HCT116 (cell line): ENCODE data around the gene ANKRD22. TPM values are rescaled to one million over a fixed set of nuclear protein-coding genes. Genes with fewer than 3 reads are reported as not detected.

Experiments used
- ATAC-seq: fragments of 200-7000 bp; cut with Tn5 transposase; 2 replicates; pipeline ENCODE4 v1.9.1; 2020; ENCODE audit warnings: mild to moderate bottlenecking, moderate library complexity
- BruUV-seq: library from RNA; stranded (reverse); fragments of 400-500 nt; replicated peaks from 2 replicates; lab custom pipeline; 2021; lab: Mats Ljungman, UMichigan
- CTCF ChIA-PET: fragments of 300-600 bp; sonication (Branson Sonifier 250); formaldehyde crosslinking; loops from one replicate; lab custom pipeline; 2021; ENCODE audit warnings: antibody characterized with exemption; lab: Charles Lee
- POLR2A ChIA-PET: fragments of 300-600, 350-600 bp; sonication (Branson Sonifier 250); formaldehyde crosslinking; loops from one replicate; lab custom pipeline; 2021; ENCODE audit warnings: antibody characterized with exemption; lab: Charles Lee
- RAD21 ChIA-PET, 2 experiments: fragments of 300-600 bp; sonication (Branson Sonifier 250); formaldehyde crosslinking; loops; one replicate each; lab custom pipeline; 2023; ENCODE audit warnings: low total read pairs in 2 of 2; ENCODE audit not compliant: uncharacterized antibody in 2 of 2, unreplicated experiment in 2 of 2, low non-redundant PET in 1 of 2; lab: Charles Lee
- DNase-seq: peaks from one replicate; pipeline ENCODE4 v3.0.0-alpha.2; 2010; ENCODE audit warnings: low read depth, low spot score
- H2AFZ ChIP-seq: fragments of 200-600 bp; shearing (Covaris generic), sonication (generic); 2 replicates; pipeline ENCODE4 v1.6.1; 2017; ENCODE audit warnings: low read depth, mixed run types, mixed read lengths, antibody characterized with exemption, low read length; ENCODE audit not compliant: poor library complexity, severe bottlenecking
- H3K27ac ChIP-seq: 2 replicates; pipeline ENCODE4 v1.5.1; 2012; ENCODE audit warnings: low read depth, low read length
- H3K27me3 ChIP-seq: fragments of 200-600 bp; sonication (generic); 2 replicates; pipeline ENCODE4 v1.6.1; 2016; ENCODE audit warnings: mixed run types, low read length, mixed read lengths; ENCODE audit not compliant: insufficient read depth
- H3K36me3 ChIP-seq, 2 experiments: fragments of 200-500 bp in 1 of 2; fragments of 200-600 bp in 1 of 2; sonication (Bioruptor generic) in 1 of 2; sonication (generic) in 1 of 2; 2 replicates each; pipeline versions ENCODE4 v1.5.1 to v1.6.1; 2014 to 2016; ENCODE audit warnings: low read length in 2 of 2, inconsistent platforms in 1 of 2, mixed read lengths in 1 of 2, mixed run types in 1 of 2; ENCODE audit not compliant: insufficient read depth in 2 of 2, control insufficient read depth in 1 of 2
- H3K4me1 ChIP-seq, 2 experiments: fragments of 200-600 bp in 1 of 2; sonication (generic) in 1 of 2; 2 replicates each; pipeline versions ENCODE4 v1.5.1 to v1.6.1; 2012 to 2017; ENCODE audit warnings: low read length in 2 of 2, inconsistent platforms in 1 of 2, mild to moderate bottlenecking in 1 of 2, mixed read lengths in 1 of 2, mixed run types in 1 of 2, moderate library complexity in 1 of 2; ENCODE audit not compliant: insufficient read depth in 2 of 2, control insufficient read depth in 1 of 2
- H3K4me2 ChIP-seq: fragments of 200-600 bp; sonication (generic); 2 replicates; pipeline ENCODE4 v1.6.1; 2017; ENCODE audit warnings: mixed run types, low read length, mixed read lengths
- H3K4me3 ChIP-seq, 2 experiments: fragments of 200-600 bp in 1 of 2; sonication (generic) in 1 of 2; replicated peaks in 1 of 2; 2 replicates each; pipeline ENCODE4 v1.5.1; 2011 to 2016; ENCODE audit warnings: low read length in 2 of 2, control low read depth in 1 of 2, low read depth in 1 of 2, mild to moderate bottlenecking in 1 of 2, mixed read lengths in 1 of 2, mixed run types in 1 of 2
- H3K79me2 ChIP-seq: fragments of 200-600 bp; sonication (generic); 2 replicates; pipeline ENCODE4 v1.6.1; 2017; ENCODE audit warnings: mild to moderate bottlenecking, mixed run types, low read length, moderate library complexity, mixed read lengths; ENCODE audit not compliant: insufficient read depth
- H3K9ac ChIP-seq: fragments of 200-600 bp; sonication (generic); 2 replicates; pipeline ENCODE4 v1.6.1; 2016; ENCODE audit warnings: low read length, mixed read lengths
- H3K9me2 ChIP-seq: fragments of 200-600 bp; sonication (generic), shearing (Covaris generic); 2 replicates; pipeline ENCODE4 v1.6.1; 2017; ENCODE audit warnings: mixed run types, mild to moderate bottlenecking, moderate library complexity; ENCODE audit not compliant: insufficient read depth
- H3K9me3 ChIP-seq, 2 experiments: fragments of 200-500 bp in 1 of 2; fragments of 200-600 bp in 1 of 2; sonication (Bioruptor generic) in 1 of 2; sonication (generic) in 1 of 2; 2 replicates each; pipeline ENCODE4 v1.6.1; 2014 to 2017; ENCODE audit warnings: low read length in 2 of 2, mixed read lengths in 2 of 2, inconsistent platforms in 1 of 2, low read depth in 1 of 2, mild to moderate bottlenecking in 1 of 2, mixed run types in 1 of 2, moderate library complexity in 1 of 2; ENCODE audit not compliant: control insufficient read depth in 1 of 2, insufficient read depth in 1 of 2
- H4K20me1 ChIP-seq: fragments of 200-600 bp; sonication (generic), shearing (Covaris generic); 2 replicates; pipeline ENCODE4 v1.6.1; 2017; ENCODE audit warnings: mixed run types, mild to moderate bottlenecking, moderate library complexity; ENCODE audit not compliant: insufficient read depth
- ATF3 ChIP-seq: IDR thresholded peaks from 2 replicates; pipeline ENCODE4 v1.6.1; 2012
- CBX3 ChIP-seq: IDR thresholded peaks from 2 replicates; pipeline ENCODE4 v1.6.1; 2012; ENCODE audit warnings: low read depth
- CEBPB ChIP-seq: IDR thresholded peaks from 2 replicates; pipeline ENCODE4 v1.6.1; 2012; ENCODE audit warnings: low read depth
- EGR1 ChIP-seq: IDR thresholded peaks from 2 replicates; pipeline ENCODE4 v1.6.1; 2012; ENCODE audit warnings: low read depth
- ELF1 ChIP-seq: IDR thresholded peaks from 2 replicates; pipeline ENCODE4 v1.6.1; 2012; ENCODE audit warnings: low read depth, borderline replicate concordance
- FOSL1 ChIP-seq: IDR thresholded peaks from 2 replicates; pipeline ENCODE4 v1.6.1; 2012; ENCODE audit warnings: low read depth
- JUND ChIP-seq: IDR thresholded peaks from 2 replicates; pipeline ENCODE4 v1.6.1; 2012
- MAX ChIP-seq: IDR thresholded peaks from 2 replicates; pipeline ENCODE4 v1.6.1; 2012
- POLR2A ChIP-seq: IDR thresholded peaks from 2 replicates; pipeline ENCODE4 v1.7.0; 2011; ENCODE audit warnings: borderline replicate concordance; ENCODE audit not compliant: insufficient read depth, insufficient read length; ENCODE audit errors: extremely low read depth
- POLR2AphosphoS5 ChIP-seq: IDR thresholded peaks from 2 replicates; pipeline ENCODE4 v1.6.1; 2011; ENCODE audit warnings: mild to moderate bottlenecking, low read depth, low read length, moderate library complexity
- RAD21 ChIP-seq: IDR thresholded peaks from 2 replicates; pipeline ENCODE4 v1.6.1; 2012; ENCODE audit warnings: low read depth, mild to moderate bottlenecking
- SIN3A ChIP-seq: IDR thresholded peaks from 2 replicates; pipeline ENCODE4 v1.6.1; 2012; ENCODE audit warnings: low read depth
- SP1 ChIP-seq: IDR thresholded peaks from 2 replicates; pipeline ENCODE4 v1.6.1; 2012; ENCODE audit warnings: low read depth
- SRF ChIP-seq: IDR thresholded peaks from 2 replicates; pipeline ENCODE4 v1.6.1; 2012; ENCODE audit warnings: low read depth
- TCF7L2 ChIP-seq: IDR thresholded peaks from 2 replicates; pipeline ENCODE4 v1.7.0; 2011; ENCODE audit warnings: borderline replicate concordance, inconsistent platforms; ENCODE audit not compliant: insufficient read depth, insufficient read length; ENCODE audit errors: extremely low read depth
- YY1 ChIP-seq: IDR thresholded peaks from 2 replicates; pipeline ENCODE4 v1.6.1; 2011; ENCODE audit warnings: low read length, low read depth, moderate library complexity, mild to moderate bottlenecking; ENCODE audit not compliant: insufficient replicate concordance; ENCODE audit errors: extremely low read depth
- ZFX ChIP-seq: fragments of 450-650 bp; IDR thresholded peaks from 2 replicates; pipeline ENCODE4 v1.6.1; 2017
- ZNF274 ChIP-seq: fragments of 200-500 bp; sonication (Bioruptor generic); IDR thresholded peaks from 2 replicates; pipeline ENCODE4 v1.6.1; 2014; ENCODE audit warnings: mild to moderate bottlenecking, low read depth, low read length, inconsistent platforms
- intact Hi-C: fragments of 100-400 bp; cut with micrococcal nuclease; formaldehyde crosslinking; loops from 2 replicates; pipeline ENCODE4 v1.10.0; 2022
- total RNA-seq: library from RNA; stranded (reverse); gene quantifications from one replicate; pipeline ENCODE4 v1.2.1, GENCODE V29; 2021; ENCODE audit not compliant: unreplicated experiment
- TF ChIP-seq, protein P1 (sequence below): IDR thresholded peaks from 2 replicates; pipeline ENCODE4 v1.6.1; 2012; ENCODE audit warnings: low read depth

ANKRD22 gene
- total RNA-seq, 1 experiment from 2014 or later, result 2.3 TPM

GRCh38 chr10:88788924-88789323, 62.7 kb downstream of the ANKRD22 start:
- no peaks in the 10 kb centered on the region for H4K20me1 ChIP-seq
- CTCF ChIA-PET, result no interaction called here
- H2AFZ ChIP-seq, result no peak overlapping the region
- no peaks in the 10 kb centered on the region for H3K79me2 ChIP-seq
- peaks cover 5% of the 10 kb centered on the region in 2 experiments; a peak in 3 of 4 replicates for H3K4me1 ChIP-seq
- H3K27me3 ChIP-seq, result no peaks in the 10 kb centered on the region
- no peak for TF ChIP-seq SIN3A
- TF ChIP-seq FOSL1, result no peak
- no peak for TF ChIP-seq EGR1
- TF ChIP-seq SRF, result no peak
- TF ChIP-seq RAD21, result no peak
- no peak for TF ChIP-seq YY1
- TF ChIP-seq TCF7L2, result no peak
- no peak for DNase-seq
- no peak overlapping the region for H3K9ac ChIP-seq
- intact Hi-C loops, result no loop called here
- no peak overlapping the region for H3K4me3 ChIP-seq
- no peaks in the 10 kb centered on the region for H3K9me3 ChIP-seq
- BruUV-seq, result no TSS peak
- no peak overlapping the region for H3K4me2 ChIP-seq
- RAD21 ChIA-PET, result no interaction called here
- no peak for ATAC-seq
- H3K27ac ChIP-seq, result no peak overlapping the region
- H3K9me2 ChIP-seq, result no peaks in the 10 kb centered on the region
- H3K36me3 ChIP-seq, result no peaks in the 10 kb centered on the region
- POLR2A ChIA-PET, result no interaction called here

DNA sequence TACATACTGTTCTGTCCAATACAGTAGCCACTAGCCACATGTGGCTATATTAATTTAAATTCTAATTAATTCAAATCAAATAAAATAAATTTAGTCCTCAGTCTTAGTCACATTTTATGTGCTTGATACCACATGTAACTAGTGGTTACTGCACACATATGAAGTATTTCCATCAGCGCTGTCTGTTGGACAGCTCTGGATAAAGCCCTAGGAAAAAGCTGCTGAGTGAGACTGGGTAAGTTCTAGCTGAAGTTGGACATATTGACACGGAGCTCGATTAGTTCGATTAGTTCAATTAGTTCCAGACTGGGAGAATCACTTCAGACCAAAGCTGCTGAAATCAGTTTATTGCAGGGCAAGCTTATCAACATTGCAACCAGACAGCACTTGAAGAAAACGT, 64.2 kb downstream of the ANKRD22 start:
- ChIA-PET CTCF (no interaction called here), POLR2A (no interaction called here), RAD21 (no interaction called here)
- DNase-seq, result no peak
- Histone ChIP-seq H3K36me3 (no peaks in the 10 kb centered on the region), H4K20me1 (no peaks in the 10 kb centered on the region), H3K4me1 (no peaks in the 10 kb centered on the region), H3K4me3 (no peak overlapping the region), H3K9me3 (no peaks in the 10 kb centered on the region), H2AFZ (no peak overlapping the region), H3K4me2 (no peak overlapping the region), H3K79me2 (no peaks in the 10 kb centered on the region), H3K27me3 (no peaks in the 10 kb centered on the region), H3K27ac (no peak overlapping the region), H3K9ac (no peak overlapping the region), H3K9me2 (no peaks in the 10 kb centered on the region; the same call in 1 of the 2 replicates)
- intact Hi-C loops, result no loop called here
- no TSS peak for BruUV-seq
- TF ChIP-seq POLR2A, result no peak
- no peak for TF ChIP-seq YY1
- TF ChIP-seq ATF3, result no peak
- TF ChIP-seq JUND, result no peak
- TF ChIP-seq SIN3A, result no peak
- TF ChIP-seq CEBPB, result no peak
- TF ChIP-seq ZNF274, result no peak
- no peak for TF ChIP-seq ELF1
- TF ChIP-seq SRF, result no peak
- no peak for TF ChIP-seq ZFX
- TF ChIP-seq TCF7L2, result no peak
- TF ChIP-seq FOSL1, result no peak
- no peak for TF ChIP-seq SP1
- no peak for TF ChIP-seq CBX3
- TF ChIP-seq POLR2AphosphoS5, result no peak
- TF ChIP-seq RAD21, result no peak
- no peak for TF ChIP-seq MAX
- TF ChIP-seq, protein P1, sequence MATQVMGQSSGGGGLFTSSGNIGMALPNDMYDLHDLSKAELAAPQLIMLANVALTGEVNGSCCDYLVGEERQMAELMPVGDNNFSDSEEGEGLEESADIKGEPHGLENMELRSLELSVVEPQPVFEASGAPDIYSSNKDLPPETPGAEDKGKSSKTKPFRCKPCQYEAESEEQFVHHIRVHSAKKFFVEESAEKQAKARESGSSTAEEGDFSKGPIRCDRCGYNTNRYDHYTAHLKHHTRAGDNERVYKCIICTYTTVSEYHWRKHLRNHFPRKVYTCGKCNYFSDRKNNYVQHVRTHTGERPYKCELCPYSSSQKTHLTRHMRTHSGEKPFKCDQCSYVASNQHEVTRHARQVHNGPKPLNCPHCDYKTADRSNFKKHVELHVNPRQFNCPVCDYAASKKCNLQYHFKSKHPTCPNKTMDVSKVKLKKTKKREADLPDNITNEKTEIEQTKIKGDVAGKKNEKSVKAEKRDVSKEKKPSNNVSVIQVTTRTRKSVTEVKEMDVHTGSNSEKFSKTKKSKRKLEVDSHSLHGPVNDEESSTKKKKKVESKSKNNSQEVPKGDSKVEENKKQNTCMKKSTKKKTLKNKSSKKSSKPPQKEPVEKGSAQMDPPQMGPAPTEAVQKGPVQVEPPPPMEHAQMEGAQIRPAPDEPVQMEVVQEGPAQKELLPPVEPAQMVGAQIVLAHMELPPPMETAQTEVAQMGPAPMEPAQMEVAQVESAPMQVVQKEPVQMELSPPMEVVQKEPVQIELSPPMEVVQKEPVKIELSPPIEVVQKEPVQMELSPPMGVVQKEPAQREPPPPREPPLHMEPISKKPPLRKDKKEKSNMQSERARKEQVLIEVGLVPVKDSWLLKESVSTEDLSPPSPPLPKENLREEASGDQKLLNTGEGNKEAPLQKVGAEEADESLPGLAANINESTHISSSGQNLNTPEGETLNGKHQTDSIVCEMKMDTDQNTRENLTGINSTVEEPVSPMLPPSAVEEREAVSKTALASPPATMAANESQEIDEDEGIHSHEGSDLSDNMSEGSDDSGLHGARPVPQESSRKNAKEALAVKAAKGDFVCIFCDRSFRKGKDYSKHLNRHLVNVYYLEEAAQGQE, result no peak
- ATAC-seq, result no peak
